AG08395 (cell line): ENCODE data around the gene MAEA.

ENCODE experiments used
- DNase-seq: peaks from one replicate; pipeline ENCODE4 v3.0.0; 2012; ENCODE audit warnings: mixed read lengths, low spot score

MAEA gene

DNA sequence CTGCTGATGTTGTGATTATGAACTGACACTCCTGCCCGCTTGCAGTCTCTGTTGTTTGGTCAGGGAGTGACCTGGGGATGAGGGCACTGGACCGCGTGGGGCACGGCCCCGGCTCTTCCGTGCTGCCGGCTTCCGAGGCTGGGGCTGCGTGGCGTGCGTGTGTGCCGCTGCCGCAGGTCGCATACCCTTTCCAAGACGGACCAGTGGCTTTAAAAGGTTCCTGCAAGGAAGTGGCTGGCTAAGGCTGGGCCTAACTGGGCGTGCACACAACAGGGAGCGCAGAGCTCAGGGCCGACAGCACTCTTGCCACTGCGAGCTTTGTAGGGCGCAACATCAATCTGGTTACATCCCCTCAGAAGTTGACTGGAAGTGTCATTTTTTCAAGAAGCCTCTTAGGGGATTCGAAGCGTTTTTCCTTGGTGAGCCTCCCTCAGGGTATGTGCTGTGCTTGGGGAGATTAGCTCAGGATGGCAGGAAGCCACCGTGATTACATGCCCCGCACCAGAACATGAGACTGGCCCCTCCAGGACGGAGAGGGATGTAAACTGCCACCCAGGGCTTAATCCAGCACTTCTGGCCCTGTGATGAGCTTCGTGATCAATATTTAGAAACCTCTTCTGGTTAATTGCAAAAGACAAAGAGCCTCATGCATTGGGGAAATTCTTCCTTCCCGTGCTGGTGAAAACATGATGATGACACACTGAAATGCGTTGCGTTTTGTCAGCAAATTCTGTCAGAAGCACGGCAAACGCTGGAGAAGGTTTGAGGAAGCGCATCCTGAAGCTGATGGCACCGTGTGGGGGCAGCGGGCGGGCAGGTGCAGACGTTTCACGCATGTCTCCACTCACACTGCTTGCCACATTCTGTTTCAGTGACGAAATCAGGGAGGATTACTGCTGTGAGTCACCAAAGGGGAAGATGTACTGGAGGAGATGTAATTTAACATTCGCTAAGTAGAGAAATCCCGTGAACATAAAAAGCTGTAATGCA is 11.1 kb downstream of the MAEA start:
- peak; percentile 45 for DNase-seq

DNA sequence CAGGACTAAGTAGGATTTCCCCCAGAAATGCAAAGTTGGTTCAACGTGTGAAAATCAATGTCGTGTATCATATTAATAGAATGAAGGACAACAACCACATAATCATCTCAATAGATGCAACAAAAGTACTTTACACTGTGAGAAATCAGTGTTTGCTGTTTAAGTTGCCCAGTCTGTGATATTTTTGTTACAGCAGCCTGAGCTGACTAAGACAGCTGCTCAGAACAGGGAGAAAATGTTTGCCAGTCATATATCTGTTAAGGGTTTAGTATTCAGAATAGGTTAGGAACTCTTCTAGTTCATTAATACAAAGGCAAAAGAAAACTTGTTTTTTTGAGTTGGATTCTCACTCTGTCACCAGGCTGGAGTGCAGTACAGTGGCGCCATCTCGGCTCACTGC is 12.5 kb downstream of the MAEA start:
- DNase-seq = no peak

DNA sequence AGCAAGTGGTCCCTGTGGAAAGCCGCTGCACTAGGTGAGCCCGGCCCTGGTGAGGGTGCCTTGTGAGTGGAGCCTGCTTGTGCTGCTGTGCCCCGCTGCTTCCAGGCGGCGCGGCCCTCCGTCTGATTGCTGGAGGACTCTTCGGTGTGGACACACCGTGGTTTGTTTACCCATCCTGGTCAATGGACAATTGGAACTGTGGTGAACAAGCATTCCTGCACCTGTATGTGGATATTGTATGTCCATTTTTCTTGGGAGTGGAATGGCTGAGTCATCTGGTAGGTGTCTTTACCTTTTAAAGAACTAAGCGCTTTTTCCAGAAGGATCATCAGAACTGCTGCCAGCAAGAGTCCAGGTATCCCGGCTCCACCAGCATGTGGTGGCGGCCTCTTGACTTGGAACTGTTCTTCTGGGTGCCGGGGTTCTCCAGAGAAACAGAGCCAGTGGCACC is 15.6 kb downstream of the MAEA start:
- no peak for DNase-seq

DNA sequence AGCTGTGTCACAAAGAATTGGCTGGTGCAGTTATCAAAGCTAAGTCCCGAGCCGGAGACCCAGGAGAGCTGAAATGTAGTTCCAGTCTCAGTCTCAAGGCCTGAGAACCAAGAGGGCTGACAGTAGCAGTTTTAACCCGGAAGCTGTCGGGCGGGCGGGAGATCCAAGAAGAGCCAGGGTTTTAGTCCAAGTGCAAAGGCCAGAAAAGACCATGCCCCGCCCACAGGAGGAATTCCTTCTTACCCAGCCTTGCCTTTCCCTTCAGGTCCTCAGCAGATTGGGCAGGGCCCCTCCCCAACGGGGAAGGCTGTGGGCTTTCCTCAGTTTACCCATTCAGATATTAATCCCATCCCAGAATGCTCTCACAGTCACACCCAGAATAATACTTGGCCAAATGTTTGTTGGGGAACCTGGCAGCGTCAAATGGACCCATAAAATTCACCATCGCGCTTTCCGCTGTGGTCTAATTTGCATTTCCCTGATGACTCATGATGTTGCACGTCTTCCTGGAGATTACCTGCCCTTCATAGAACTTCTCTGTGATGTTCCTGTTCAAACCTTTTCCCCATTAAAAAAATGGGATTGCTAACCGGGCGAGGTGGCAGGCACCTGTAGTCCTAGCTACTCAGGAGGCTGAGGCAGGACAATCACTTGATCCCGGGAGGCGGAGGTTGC is 16.2 kb downstream of the MAEA start:
- DNase-seq = no peak

DNA sequence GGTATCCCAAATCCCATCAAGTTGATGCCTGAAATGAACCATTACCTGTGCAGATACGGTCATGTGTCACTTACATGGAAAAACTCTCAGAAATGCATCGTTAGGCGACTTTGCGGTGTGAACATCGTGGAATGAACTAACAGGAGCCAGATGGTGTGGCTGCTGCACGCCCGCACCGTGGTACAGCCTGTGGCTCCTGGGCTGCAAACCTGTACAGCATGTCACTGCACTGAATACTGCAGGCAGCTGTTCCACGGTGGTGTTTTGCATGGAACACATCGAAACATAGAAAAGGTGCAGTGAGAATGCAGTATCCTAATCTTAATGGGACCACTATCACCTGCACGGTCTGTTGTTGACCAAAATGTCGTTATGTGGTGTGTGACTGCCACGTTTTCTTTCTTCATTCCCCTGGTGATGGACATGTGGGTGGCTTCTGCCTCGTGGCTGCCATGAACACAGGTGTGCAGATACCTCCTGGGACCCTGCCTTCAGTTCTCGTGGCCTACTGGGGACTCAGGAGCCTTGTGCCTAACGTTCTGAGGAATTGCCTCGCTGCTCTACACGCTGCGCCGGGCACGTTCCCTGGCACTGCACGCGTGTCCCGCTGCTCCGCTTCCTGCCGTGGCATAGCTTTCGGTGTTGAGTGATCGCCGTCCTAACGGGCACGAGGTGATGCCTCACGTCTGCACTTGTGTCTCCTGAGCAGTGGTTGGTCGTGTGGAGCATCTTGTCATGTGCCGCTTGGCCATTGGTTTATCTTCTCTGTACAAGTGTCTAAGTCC is 18.5 kb downstream of the MAEA start:
- no peak for DNase-seq

- peak; percentile 99 for DNase-seq
These were observed 19.7 kb downstream of the MAEA start for GRCh38 chr4:1309261-1310010.

GRCh38 chr4:1310031-1310795 is 20.5 kb downstream of the MAEA start:
- DNase-seq = no peak

GRCh38 chr4:1310796-1311631 is 21.3 kb downstream of the MAEA start:
- DNase-seq = no peak

DNA sequence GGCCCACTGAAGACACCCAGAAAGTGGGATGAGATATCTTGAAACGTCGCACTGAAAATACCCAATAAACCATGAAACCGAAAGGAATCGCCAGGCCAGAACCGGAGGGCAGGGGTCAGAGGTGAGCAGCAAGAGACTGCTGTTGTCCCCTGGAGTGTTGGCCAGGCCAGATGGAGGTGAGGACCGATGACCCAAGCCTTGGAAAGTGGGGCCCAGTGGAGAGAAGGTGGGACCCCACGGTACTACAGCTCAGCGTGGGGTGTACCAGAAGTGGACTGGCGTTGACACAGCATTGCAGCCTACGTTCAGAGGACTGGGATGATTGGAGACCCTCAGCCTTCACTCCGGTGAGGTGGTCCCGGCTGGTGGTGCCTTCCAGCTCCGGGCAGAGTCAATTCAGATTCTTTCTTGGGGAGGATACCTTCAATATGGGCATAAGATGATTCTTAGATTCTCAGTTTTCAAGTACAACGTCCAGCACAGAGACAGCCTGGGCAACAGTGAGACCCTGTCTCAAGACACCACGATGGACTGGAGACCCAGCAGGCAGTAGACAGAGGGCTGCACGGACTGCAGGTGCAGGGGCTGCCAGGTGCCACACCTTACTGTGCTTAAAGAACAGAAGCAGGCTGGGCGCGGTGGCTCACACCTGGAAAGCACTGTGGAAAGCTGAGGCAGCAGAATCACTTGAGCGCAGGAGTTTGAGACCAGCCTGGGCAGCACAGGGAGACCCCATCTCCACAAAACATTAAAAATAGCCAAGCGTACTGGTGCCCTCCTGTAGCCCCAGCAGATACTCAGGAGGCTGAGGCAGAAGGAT is 23.3 kb downstream of the MAEA start:
- no peak for DNase-seq

GRCh38 chr4:1315306-1315705 is 25.6 kb downstream of the MAEA start:
- DNase-seq = no peak

GRCh38 chr4:1315836-1316536 is 26.3 kb downstream of the MAEA start:
- no peak for DNase-seq

- no peak for DNase-seq
These were observed 27.0 kb downstream of the MAEA start for GRCh38 chr4:1316537-1317168.

DNA sequence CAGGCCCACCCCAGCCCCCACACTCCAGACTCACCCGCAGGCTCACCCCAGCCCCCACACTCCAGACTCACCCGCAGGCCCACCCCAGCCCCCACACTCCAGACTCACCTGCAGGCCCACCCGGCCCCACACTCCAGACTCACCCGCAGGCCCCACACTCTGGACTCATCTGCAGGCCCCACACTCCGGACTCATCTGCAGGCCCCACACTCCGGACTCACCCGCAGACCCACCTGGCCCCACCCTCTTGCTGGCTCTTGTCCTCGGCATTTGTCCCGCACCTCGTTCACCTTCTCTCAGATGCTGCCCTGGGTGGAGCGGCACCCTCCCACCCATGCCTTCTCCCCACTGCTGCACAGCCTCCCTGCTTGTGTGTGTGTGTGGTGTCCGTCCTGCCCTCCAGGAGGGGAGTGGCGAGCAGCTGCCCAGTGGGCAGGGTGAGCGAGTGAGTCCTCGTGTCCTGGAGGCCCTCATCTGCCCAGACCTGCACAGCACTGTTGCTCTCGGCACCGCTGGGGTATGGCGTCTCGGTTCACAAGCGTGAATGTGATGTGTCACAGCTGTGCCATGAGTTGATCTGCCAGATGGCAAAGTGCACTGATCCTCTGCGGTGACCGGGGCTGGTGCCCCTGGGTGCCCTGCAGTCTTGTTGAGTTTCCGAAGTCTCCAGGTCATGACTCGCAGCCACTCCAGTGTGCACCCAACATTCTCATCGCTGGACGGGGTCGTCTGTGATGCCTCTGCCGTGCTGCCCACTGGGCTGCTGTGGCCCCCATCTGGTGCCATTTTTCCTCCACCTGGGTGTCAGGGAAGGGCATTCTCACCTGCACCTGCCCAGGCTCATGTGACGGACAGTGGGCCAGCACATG is 27.7 kb downstream of the MAEA start:
- DNase-seq = no peak

- DNase-seq = no peak
These were observed 28.3 kb downstream of the MAEA start for GRCh38 chr4:1318046-1318375.

- no peak for DNase-seq
These were observed 29.0 kb downstream of the MAEA start for GRCh38 chr4:1318488-1319213.

- DNase-seq = no peak
These were observed 31.8 kb downstream of the MAEA start for GRCh38 chr4:1321486-1321885.
